Activated T-cell treated with anti-CD3 and anti-CD28 coated beads, Interleukin-2, amount 50 U/mL, for 24 hours (primary cell): ENCODE data around the gene ASIC1.

ENCODE experiments used
- DNase-seq: peaks from one replicate; pipeline ENCODE4 v3.0.0-alpha.2; 2020
- H3K27ac Mint-ChIP-seq: 2 replicates; pipeline ENCODE4 v1.8.0; 2020; ENCODE audit warnings: mild to moderate bottlenecking, mixed read lengths
- H3K27me3 Mint-ChIP-seq: 2 replicates; pipeline ENCODE4 v1.8.0; 2020; ENCODE audit warnings: mixed read lengths
- H3K36me3 Mint-ChIP-seq: 2 replicates; pipeline ENCODE4 v1.8.0; 2020; ENCODE audit warnings: low read depth, mixed read lengths
- H3K4me1 Mint-ChIP-seq: 2 replicates; pipeline ENCODE4 v1.8.0; 2020; ENCODE audit warnings: low read depth, mixed read lengths
- H3K4me3 Mint-ChIP-seq: 2 replicates; pipeline ENCODE4 v1.8.0; 2020; ENCODE audit warnings: mild to moderate bottlenecking, moderate library complexity, mixed read lengths
- H3K9me3 Mint-ChIP-seq: 2 replicates; pipeline ENCODE4 v1.8.0; 2020; ENCODE audit warnings: mixed read lengths

The ASIC1 gene

DNA sequence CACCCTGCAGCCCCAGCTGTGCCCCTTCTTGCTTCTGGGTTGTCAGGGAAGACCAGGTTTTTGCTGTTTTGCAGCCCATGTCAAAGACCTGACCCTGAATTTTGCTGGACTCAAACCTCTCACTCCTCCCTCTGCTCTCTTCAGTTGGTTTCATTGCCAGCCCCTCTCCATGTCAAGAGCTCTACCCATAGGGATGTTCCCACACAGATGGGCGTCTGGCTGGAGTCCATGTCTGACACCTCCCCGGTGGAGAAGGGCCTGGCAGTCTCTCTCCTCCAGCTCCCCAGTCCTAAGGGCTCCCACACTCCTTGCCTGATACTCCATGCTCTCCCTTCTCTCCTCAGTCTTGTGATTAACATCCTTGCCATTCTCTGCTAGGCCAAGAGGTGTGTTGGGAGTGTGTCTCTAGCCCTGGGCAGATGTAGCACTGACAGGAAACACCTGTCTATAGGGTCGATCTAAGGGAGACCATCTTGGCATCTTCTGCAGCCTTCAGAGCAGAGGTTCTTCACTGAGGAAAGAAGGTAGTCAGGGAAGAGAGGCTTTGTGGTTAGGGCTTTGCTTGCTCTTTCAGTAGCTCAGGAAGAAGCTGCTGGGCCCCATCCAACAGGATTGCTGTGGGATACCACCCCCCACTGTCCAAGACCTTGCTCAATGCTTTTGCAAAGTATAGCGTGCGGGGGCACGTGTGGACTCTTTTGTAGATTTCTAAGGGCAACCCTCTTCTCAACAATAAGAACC, 4.7 kb downstream of the ASIC1 start:
- Mint-ChIP-seq H3K4me1 (peaks cover 29% of the 10 kb centered on the region), H3K9me3 (no peaks in the 10 kb centered on the region)
- DNase-seq = no peak

DNA sequence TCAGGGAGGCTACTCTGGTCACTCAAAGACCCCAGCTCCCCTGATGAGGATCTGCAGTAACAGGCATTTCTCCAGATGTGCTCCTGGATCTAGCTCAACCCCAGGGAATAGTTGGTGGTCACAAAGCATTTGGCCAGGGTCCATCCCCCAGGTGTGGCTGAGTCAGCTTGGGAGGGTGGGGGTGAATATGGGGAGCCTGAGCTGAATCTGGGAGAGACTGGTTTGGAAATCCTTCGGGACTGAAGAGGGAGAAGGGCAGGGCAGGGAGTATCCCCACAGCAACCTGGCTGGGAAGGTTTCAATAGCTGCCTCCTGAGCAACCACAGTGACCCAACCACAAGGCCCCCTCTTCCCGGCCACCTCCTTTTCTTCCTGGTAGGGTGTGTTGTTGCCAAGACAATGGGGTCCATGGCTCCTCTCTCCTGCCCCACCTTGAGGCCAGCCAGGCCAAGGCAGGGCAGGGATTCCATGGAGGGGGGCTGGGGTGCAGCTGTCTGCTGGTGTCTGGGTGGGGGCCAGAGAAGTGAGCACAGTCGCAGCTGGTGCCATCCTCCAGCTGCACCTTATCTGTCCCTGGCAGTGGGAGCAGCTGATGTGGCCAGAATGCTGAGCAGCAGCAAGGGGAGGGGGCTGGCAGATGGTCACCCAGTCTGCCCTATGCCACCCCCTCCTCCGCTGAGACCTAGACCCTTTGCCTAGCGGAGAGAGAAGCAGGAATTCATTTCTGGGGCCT, 5.5 kb downstream of the ASIC1 start:
- Mint-ChIP-seq H3K4me1 (peaks cover 28% of the 10 kb centered on the region), H3K27me3 (peaks cover 16% of the 10 kb centered on the region), H3K4me3 (no peak overlapping the region), H3K36me3 (peaks cover 26% of the 10 kb centered on the region), H3K27ac (no peak overlapping the region), H3K9me3 (no peaks in the 10 kb centered on the region)
- DNase-seq = no peak

More for the DNA sequence above, 4.7 kb downstream of the ASIC1 start:
- Mint-ChIP-seq H3K27ac (no peak overlapping the region), H3K36me3 (peaks cover 26% of the 10 kb centered on the region), H3K27me3 (peaks cover 17% of the 10 kb centered on the region), H3K4me3 (no peak overlapping the region)

DNA sequence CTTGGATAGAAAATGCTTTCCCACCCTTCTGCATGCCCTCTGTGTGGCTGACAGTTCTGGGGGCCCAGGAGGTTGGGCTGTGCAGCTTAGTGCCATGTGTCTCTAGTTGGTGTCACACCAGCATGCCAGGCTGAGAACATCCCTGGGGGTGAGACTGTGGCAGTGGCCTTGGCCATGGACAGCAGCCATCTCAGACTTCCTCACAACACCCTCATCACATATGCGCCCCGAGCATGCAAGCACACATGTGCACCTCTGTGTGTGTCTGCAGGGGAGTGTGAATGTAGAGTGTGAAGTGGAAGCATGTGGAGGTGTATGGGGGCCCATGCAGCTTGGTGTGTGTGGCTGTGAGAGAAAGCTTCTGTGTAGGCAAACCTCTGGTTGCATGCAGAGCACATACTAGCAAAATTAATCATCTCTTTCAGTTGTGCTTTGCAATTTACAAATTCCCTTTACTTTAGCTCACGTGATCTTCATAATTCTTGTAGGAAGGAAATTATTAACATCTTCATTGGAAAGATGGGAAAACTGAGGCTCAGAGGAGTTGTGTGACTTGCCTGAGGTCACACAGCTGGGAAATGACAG, 8.4 kb downstream of the ASIC1 start:
- Mint-ChIP-seq H3K27me3 (no peaks in the 10 kb centered on the region), H3K9me3 (no peaks in the 10 kb centered on the region), H3K27ac (no peak overlapping the region), H3K4me1 (peaks cover 9% of the 10 kb centered on the region), H3K4me3 (no peak overlapping the region), H3K36me3 (peaks cover 12% of the 10 kb centered on the region)
- no peak for DNase-seq

DNA sequence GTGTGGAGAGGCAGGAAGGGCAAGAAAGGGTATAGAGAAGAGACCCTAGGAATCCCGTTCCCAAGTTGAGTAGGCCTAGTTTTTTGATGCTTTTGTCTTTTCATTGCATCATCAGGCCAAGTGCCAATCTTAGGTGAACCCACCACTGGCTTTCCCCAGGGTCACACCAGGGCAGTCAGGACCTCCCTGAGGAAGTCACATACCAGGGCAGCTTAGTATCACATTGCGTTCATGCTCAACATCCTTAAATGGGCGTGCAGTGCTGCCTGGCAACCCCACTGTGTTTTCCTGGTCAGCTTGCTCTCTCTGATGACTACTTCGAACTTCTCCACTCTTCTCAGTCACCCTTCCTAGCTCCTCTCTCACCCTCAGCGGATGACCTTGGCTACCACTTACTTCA, 9.0 kb downstream of the ASIC1 start:
- H3K9me3 Mint-ChIP-seq = no peaks in the 10 kb centered on the region
- H3K36me3 Mint-ChIP-seq = peaks cover 8% of the 10 kb centered on the region
- no peak overlapping the region for H3K4me3 Mint-ChIP-seq
- no peak for DNase-seq
- H3K27me3 Mint-ChIP-seq = no peaks in the 10 kb centered on the region
- H3K4me1 Mint-ChIP-seq = peaks cover 6% of the 10 kb centered on the region
- no peak overlapping the region for H3K27ac Mint-ChIP-seq

DNA sequence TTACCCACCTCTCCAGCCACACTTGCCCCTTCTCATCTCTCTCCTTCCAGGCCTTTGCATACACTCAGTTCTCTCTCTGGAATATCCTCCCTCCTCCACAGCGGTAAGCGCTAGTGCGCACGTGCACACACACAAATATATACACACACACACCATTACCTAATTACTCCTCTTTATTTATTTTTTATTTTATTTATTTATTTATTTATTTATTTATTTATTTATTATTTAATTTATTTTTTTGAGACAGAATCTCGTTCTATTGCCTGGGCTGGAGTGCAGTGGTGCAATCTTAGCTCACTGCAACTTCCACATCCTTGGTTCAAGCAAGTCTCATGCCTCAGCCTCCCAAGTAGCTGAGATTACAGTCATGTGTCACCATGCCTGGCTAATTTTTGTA, 11.7 kb downstream of the ASIC1 start:
- Mint-ChIP-seq H3K4me3 (no peak overlapping the region), H3K27me3 (no peaks in the 10 kb centered on the region), H3K4me1 (peaks cover 6% of the 10 kb centered on the region), H3K36me3 (peaks cover 5% of the 10 kb centered on the region), H3K9me3 (no peaks in the 10 kb centered on the region), H3K27ac (no peak overlapping the region)
- DNase-seq = no peak

DNA sequence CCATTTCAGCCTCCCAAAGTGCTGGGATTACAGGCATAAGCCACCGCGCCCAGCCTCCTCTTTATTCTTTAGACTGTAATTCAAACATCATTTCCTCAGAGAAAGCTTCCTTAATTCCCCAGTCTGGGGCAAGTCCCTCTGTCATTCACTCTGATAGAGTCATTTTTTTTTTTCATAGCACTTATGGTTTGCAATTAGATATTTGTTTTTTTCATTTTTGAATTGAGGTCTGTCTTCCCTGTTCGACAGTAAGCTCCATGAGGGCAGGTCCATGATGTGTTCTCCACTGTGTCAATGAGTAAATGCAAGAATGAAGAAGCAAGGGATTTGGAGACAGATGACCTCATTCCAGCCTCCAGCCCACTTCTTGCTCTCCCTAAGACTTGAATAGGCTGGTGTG, 12.1 kb downstream of the ASIC1 start:
- Mint-ChIP-seq H3K4me1 (peaks cover 6% of the 10 kb centered on the region), H3K4me3 (no peak overlapping the region), H3K9me3 (no peaks in the 10 kb centered on the region), H3K27ac (no peak overlapping the region), H3K36me3 (peaks cover 5% of the 10 kb centered on the region), H3K27me3 (no peaks in the 10 kb centered on the region)
- DNase-seq = no peak

DNA sequence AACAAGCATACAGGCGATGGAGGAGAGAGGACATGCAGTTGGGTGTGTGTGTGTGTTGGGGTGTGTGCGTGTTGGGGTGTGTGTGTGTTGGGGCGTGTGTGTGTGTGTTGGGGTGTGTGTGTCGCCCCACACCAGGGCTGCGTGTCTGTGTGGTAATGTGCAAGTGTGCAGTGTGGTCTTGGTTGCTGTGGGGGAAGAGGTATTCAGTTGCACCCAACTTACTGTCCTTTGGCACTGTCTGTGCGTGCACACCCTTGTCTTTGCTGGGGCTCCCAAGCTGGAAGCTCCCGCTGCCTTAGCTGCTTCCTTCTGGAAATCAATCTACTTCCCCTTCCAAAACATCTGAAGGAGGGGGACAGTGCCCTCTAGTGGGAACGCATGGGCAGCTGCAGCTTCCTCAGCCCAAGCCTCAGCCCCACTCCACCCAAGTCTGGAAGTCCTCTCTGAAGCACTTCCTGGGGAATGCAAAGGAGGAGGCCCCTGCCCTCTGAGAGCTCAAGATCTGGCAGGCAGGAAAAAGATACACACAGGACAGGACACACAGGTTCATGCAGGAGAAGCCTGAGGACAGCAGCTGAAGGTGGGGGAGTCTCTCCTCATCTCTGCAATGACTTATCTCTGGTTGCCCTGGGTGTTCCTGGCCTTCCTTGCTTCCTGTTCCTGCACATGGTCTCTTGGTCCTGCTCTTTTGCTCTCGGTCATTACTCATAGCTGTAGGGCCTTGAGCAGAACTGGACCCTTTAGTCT, 13.1 kb downstream of the ASIC1 start:
- H3K4me1 Mint-ChIP-seq = peaks cover 9% of the 10 kb centered on the region
- no peaks in the 10 kb centered on the region for H3K9me3 Mint-ChIP-seq
- H3K27ac Mint-ChIP-seq = no peak overlapping the region
- peaks cover 5% of the 10 kb centered on the region for H3K36me3 Mint-ChIP-seq
- no peaks in the 10 kb centered on the region for H3K27me3 Mint-ChIP-seq
- peak; percentile 74 for DNase-seq
- no peak overlapping the region for H3K4me3 Mint-ChIP-seq

DNA sequence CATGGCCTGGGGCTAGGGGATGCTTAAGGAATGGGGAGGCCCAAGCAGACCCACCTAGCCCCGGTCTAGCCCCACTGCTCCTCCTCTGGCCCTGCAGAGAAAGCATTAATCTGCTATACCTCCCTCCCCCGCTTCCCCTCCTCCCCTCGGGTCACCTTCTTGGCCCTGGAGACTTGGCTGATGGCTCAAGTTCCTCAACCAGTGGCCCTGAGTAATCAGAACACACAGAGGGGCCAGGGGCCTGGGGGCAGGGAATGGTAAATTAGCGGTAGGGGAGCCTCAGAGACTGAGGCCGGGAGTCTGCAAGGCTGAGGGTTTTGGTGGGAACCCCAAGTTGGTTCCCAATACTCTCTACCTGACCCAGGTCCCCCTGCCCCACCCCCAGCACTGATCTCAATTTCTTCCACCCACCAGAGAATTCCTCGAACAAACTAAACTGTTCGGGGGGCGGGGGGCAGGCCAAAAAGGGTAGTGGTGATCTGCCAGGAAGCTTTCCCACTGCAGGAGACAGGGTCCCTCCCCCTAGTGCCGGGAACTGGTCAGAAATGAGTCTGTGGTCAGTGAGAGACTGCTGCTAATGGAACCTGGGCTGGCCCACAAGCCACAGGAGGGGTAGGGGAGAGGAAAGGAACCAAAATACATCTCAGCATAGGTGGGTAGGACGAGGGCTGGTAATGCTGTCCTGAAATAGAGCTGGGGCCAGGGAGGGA, 15.0 kb downstream of the ASIC1 start:
- Mint-ChIP-seq H3K27me3 (no peaks in the 10 kb centered on the region), H3K36me3 (peaks cover 5% of the 10 kb centered on the region), H3K9me3 (no peaks in the 10 kb centered on the region), H3K4me3 (no peak overlapping the region), H3K27ac (no peak overlapping the region), H3K4me1 (peaks cover 8% of the 10 kb centered on the region)
- no peak for DNase-seq

DNA sequence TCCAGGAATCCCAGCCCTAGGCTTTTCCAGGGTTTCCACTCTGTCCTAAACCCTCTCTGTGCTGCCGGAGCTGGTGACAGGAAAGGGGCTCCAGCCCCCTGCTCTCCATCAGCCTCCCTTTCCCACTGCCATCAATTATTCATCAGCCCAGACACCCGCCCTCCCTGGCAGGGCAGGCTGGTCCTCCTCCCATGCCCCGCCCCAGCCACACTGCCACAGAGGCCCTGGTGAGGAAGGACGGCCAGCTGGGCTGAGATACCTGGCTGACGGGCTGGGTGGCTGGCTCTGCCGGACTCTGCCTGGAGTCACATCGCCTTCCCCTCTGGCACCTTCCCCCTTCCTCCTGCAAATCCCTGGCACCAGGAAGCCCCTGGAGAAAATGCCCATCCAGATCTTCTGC, 15.8 kb downstream of the ASIC1 start:
- Mint-ChIP-seq H3K27ac (no peak overlapping the region), H3K36me3 (peaks cover 5% of the 10 kb centered on the region), H3K4me3 (no peak overlapping the region), H3K4me1 (peaks cover 8% of the 10 kb centered on the region), H3K9me3 (no peaks in the 10 kb centered on the region), H3K27me3 (no peaks in the 10 kb centered on the region)
- DNase-seq = no peak

DNA sequence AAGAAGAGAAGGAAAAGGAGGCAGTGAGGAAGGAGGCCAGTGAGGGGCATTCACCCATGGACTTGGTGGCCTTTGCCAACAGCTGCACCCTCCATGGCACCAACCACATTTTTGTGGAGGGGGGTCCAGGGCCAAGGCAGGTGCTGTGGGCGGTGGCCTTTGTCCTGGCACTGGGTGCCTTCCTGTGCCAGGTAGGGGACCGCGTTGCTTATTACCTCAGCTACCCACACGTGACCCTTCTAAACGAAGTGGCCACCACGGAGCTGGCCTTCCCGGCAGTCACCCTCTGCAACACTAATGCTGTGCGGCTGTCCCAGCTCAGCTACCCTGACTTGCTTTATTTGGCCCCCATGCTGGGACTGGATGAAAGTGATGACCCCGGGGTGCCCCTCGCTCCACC, 16.3 kb downstream of the ASIC1 start:
- Mint-ChIP-seq H3K4me3 (no peak overlapping the region), H3K36me3 (peaks cover 5% of the 10 kb centered on the region), H3K27me3 (no peaks in the 10 kb centered on the region), H3K9me3 (no peaks in the 10 kb centered on the region), H3K27ac (no peak overlapping the region), H3K4me1 (peaks cover 8% of the 10 kb centered on the region)
- DNase-seq = no peak

DNA sequence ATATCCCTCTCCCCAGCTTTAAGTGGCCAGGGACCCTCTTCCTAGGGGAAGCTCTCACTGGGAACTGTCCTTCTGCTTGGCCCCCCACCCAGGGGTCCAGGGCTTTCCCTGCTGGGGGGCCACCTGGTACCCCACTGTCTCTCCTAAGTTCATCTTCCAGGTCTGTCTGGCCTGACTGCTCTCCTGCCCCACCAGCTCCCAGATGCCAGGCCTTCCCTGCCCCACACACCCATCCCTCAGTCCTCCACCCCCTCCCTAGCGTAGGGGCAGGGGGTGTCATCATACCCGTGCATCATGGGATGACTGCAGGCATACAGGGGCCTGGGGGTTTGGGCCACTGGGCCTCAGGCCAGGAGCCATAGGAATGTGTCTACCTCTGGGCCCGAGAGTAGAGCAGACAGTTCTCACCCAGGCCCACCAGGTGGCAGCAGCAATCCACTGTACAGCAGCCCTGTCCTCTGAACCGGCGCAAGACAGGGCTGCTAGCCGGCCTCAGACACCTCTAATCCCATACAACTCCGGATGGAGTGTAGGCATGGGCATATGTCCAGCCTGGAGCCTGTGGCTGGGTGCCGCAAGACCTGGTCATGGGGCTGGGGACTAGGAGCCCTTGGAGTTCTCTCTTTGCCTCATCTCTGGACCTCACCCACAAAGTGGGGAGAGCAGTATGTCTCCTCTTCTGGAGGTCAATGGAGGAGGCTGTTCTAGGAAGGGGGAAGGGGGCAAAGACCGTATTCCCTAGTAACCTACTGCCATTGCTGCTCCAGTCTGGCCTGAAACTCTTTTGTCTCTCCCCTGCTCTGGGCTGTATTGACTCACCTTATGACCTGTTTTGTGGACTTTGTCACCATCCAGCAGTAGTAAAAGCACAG, 17.8 kb downstream of the ASIC1 start:
- H3K36me3 Mint-ChIP-seq = peaks cover 5% of the 10 kb centered on the region
- no peaks in the 10 kb centered on the region for H3K9me3 Mint-ChIP-seq
- H3K4me3 Mint-ChIP-seq = no peak overlapping the region
- DNase-seq = peak; percentile 88
- peaks cover 8% of the 10 kb centered on the region for H3K4me1 Mint-ChIP-seq
- H3K27me3 Mint-ChIP-seq = no peaks in the 10 kb centered on the region
- peak overlapping the region; percentile 50 for H3K27ac Mint-ChIP-seq

DNA sequence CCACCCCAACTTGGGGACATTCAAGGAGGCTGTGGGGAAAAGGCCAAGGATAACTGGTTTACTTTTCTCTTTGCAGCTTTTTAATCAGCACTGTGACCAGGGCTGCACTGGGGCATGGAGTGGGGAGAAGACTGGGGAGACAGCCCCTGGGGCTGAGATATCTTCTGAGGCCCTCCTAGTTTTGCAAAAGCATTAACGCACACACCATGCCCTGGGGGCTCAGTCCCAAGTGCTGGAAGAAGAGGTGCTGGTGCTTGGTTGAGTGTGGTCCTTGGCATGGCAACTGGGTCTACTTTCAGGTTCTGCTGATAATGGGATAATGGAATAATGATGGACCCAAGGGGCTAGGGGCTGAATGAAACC, 18.4 kb downstream of the ASIC1 start:
- peaks cover 3% of the 10 kb centered on the region for H3K4me1 Mint-ChIP-seq
- DNase-seq = no peak
- H3K9me3 Mint-ChIP-seq = no peaks in the 10 kb centered on the region
- H3K27ac Mint-ChIP-seq = no peak overlapping the region
- H3K36me3 Mint-ChIP-seq = peaks cover 4% of the 10 kb centered on the region
- no peaks in the 10 kb centered on the region for H3K27me3 Mint-ChIP-seq
- no peak overlapping the region for H3K4me3 Mint-ChIP-seq

DNA sequence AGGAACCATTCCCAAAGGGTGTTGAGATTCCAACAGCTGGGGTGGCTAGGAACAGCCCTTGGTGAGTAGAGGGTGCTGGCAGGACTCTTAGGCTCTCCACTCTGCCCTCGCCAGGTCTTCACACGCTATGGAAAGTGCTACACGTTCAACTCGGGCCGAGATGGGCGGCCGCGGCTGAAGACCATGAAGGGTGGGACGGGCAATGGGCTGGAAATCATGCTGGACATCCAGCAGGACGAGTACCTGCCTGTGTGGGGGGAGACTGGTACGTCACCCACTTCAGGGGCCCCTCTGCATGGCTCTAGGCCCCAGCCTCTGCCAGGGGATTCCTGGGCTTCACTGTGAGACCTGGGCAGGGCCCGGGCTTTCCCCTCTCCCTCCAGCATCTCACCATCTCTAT, 19.7 kb downstream of the ASIC1 start:
- Mint-ChIP-seq H3K4me3 (no peak overlapping the region), H3K36me3 (peaks cover 4% of the 10 kb centered on the region), H3K4me1 (peaks cover 3% of the 10 kb centered on the region), H3K9me3 (no peaks in the 10 kb centered on the region), H3K27ac (no peak overlapping the region), H3K27me3 (no peaks in the 10 kb centered on the region)
- DNase-seq = no peak
